ENCODE data around the gene CACNG7. TPM values are rescaled to one million over a fixed set of nuclear protein-coding genes. Genes with fewer than 3 reads are reported as not detected.

Gene CACNG7
- total and polyA plus RNA-seq, 2 donors (not counting 3 experiments of a cell fraction or from before 2014, with no cell fraction given): 0.92 to 1.3 TPM

DNA sequence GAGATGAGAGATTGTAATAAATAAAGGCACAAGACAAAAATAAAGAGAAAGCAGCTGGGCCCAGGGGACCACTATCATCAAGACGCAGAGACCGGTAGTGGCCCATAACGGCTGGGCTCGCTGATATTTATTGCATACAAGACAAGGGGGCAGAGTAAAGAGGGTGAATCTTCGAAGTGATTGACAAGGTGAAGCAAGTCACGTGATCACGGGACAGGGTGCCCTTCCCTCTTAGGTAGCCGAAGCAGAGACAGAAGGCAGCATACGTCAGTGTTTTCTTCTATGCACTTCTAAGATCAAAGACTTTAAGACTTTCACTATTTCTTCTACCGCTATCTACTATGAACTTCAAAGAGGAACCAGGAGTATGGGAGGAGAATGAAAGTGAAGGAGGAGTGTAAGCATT is 31.7 kb upstream of the CACNG7 start:
- peaks cover 18 to 21% of the 10 kb centered on the region in 2 experiments for H3K27me3 ChIP-seq (ENCODE audit: control insufficient read depth in 2 of 2, insufficient read depth in 2 of 2, low read length in 2 of 2)
- CTCF ChIA-PET: interaction anchor here (0.9 to 1.4 kb wide), 3 partner anchors 9 to 160 kb away, joined by 3 to 9 read pairs (median 4); no protein-coding TSS in a partner anchor
- peaks cover 0 to 17% of the 10 kb centered on the region in 2 experiments for H3K36me3 ChIP-seq (ENCODE audit: control insufficient read depth in 2 of 2, extremely low read depth in 1 of 2, insufficient read depth in 2 of 2, low read length in 2 of 2)
- H3K4me1 ChIP-seq (ENCODE audit: control insufficient read depth, extremely low read depth, insufficient read depth, low read length): peaks cover 16% of the 10 kb centered on the region
- dilution Hi-C loops (cut with MboI; ENCODE audit: extremely low pct_ligation_motif_present, low sequenced_read_pairs) (no loop called here), intact Hi-C loops (cut with micrococcal nuclease) (no loop called here)
- FAIRE-seq: no peak
- no peaks in the 10 kb centered on the region for H3K9me1 ChIP-seq (replicated peaks; ENCODE audit: control insufficient read depth, extremely low read depth, insufficient read depth, low read length)
- no TSS peak for BruUV-seq (replicated peaks)
- peaks cover 5% of the 10 kb centered on the region for H3K79me2 ChIP-seq (ENCODE audit: control insufficient read depth, insufficient read depth, low read length)
- H3K4me3 ChIP-seq (replicated peaks in 1 of 3; ENCODE audit: insufficient read depth in 1 of 3, low read depth in 1 of 3, low read length in 3 of 3): no peak overlapping the region
- TF ChIP-seq MYC (IDR thresholded peaks at IDR 0.05; ENCODE audit: low read depth, low read length) (no peak), EZH2 (IDR thresholded peaks at IDR 0.05; ENCODE audit: borderline replicate concordance, low read depth, low read length, severe bottlenecking) (no peak), GATA2 (IDR thresholded peaks at IDR 0.05; ENCODE audit: insufficient read depth, insufficient read length, low read depth, low read length) (no peak), FOS (IDR thresholded peaks at IDR 0.05; ENCODE audit: borderline replicate concordance, insufficient read depth, low read length) (no peak), CTCF (IDR thresholded peaks at IDR 0.05; ENCODE audit: extremely low read depth in 1 of 2, insufficient read depth in 1 of 2, low read depth in 1 of 2, low read length in 2 of 2) (no peak), POLR2A (IDR thresholded peaks at IDR 0.05; ENCODE audit: low read depth, low read length) (no peak), JUN (IDR thresholded peaks at IDR 0.05; ENCODE audit: borderline replicate concordance, insufficient read depth, insufficient read length, low read depth) (no peak), POLR2AphosphoS5 (IDR thresholded peaks at IDR 0.05; ENCODE audit: insufficient read depth, low read depth, low read length) (no peak)
- TF ChIP-seq, protein P1, sequence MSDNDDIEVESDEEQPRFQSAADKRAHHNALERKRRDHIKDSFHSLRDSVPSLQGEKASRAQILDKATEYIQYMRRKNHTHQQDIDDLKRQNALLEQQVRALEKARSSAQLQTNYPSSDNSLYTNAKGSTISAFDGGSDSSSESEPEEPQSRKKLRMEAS (IDR thresholded peaks at IDR 0.05; ENCODE audit: insufficient read depth, insufficient read length): no peak
- no peaks in the 10 kb centered on the region for H3K9me3 ChIP-seq (replicated peaks; ENCODE audit: control insufficient read depth, insufficient read depth, low read length)
- no peaks in the 10 kb centered on the region for H4K20me1 ChIP-seq (replicated peaks; ENCODE audit: control insufficient read depth, extremely low read depth, insufficient read depth, low read length)
- POLR2A ChIA-PET: interaction anchor here (1.8 kb wide), 1 partner anchor 10 kb away, joined by 5 read pairs; the partner anchor contains the start of gene MYADM
- DNase-seq (ENCODE audit: low read depth, low spot score): no peak
- H3K4me2 ChIP-seq (ENCODE audit: insufficient read depth, low read length): no peak overlapping the region
- no peak overlapping the region for H2AFZ ChIP-seq (ENCODE audit: low read depth, low read length)
- no peak overlapping the region for H3K9ac ChIP-seq (replicated peaks; ENCODE audit: extremely low read depth, insufficient read depth, low read length)
- no peak overlapping the region for H3K27ac ChIP-seq (ENCODE audit: insufficient read depth, low read depth, low read length)

Measured in endothelial cell of umbilical vein (primary cell).